ENCODE results near the gene NUP155.
"Not testable (repeated sequence)": the region's sequence is repeated elsewhere in the genome, so short reads cannot be mapped to it uniquely, and the experiment has no call there.

Gene NUP155

DNA sequence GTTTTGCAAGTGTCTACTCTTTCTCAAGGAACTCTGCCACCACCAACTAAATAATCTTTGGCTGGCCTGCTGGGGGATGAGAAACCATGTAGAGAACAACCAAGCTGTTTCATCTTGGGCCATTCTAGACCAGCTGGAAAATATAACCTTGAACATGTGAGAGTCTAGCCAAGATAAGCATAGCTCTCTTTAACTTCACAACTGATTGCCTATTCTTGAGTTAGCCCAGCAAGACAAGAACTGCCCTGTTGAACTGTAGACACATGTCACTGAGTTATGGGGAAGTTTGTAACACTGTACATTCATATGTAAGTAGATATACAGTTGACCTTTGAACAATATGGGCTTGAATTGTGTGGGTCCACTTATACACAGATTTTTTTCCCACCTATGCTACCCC lies 44.4 kb downstream of the NUP155 start:
- Histone ChIP-seq H3K4me3 (no peak overlapping the region), H3K36me3 (replicated peaks) (peaks cover 87% of the 10 kb centered on the region), H3K4me1 (no peaks in the 10 kb centered on the region), H3K27me3 (ENCODE audit: low read depth) (no peaks in the 10 kb centered on the region), H3K9me3 (no peaks in the 10 kb centered on the region)
- no peak for DNase-seq (ENCODE audit: low spot score in 2 of 2)
- in situ Hi-C loops (cut with MboI; ENCODE audit: low sequenced_read_pairs): no loop called here

DNA sequence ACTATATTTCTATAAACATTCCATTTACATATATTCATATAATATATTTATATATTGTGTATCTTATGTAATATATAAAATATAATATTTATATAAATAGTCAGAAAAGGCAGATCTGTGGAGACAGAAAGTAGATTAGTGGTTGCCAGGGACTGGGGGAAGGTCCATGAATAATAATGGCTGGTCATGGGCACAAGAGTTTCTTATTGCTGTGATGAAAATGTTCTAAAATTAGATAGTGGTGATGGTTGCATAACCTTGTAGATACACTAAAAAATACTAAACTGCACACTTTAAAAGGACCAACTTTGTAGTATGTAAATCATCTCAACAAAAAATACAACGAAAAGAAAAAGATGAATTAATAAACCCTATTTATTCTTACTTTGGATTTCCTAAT lies 47.3 kb downstream of the NUP155 start:
- Histone ChIP-seq H3K4me3 (no peak overlapping the region), H3K4me1 (no peaks in the 10 kb centered on the region), H3K9me3 (no peaks in the 10 kb centered on the region), H3K36me3 (replicated peaks) (peaks cover 78% of the 10 kb centered on the region), H3K27me3 (ENCODE audit: low read depth) (no peaks in the 10 kb centered on the region)
- DNase-seq (ENCODE audit: low spot score in 2 of 2): no peak
- in situ Hi-C loops (cut with MboI; ENCODE audit: low sequenced_read_pairs): no loop called here

DNA sequence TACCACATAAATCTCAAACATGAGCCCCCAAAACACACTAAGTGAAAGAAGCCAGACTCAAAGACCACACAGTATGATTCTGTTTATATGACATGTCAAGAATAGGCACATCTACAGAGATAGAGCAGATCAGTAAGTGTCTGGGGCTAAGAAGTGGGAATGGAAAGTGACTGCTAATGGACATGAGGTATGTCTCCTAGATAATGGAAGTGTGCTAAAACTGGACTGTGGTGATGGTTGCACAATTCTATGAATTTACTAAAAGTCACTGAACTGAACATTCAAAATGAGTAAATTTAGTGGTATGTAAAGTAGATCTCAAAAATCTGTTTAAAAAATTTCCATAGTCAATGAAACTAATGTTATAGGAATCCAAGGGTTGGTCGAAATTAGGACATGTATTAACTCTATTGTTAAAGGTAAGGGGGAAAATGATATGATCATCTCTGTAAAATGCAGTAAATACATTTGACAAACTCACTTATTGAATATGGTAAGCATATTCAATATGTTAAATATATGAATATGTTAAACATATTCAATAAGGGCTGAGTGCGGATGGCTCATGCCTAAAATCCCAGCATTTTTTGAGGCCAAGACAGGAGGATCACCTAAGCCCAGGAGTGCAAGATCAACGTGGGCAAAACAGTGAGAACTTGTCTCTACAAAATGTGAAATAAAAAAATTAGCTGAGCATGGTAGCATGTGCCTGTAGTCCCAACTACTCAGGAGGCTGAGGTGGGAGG lies 51.7 kb downstream of the NUP155 start:
- no peak overlapping the region for H3K4me3 ChIP-seq
- no peak for DNase-seq (ENCODE audit: low spot score in 2 of 2)
- in situ Hi-C loops (cut with MboI; ENCODE audit: low sequenced_read_pairs): no loop called here
- peaks cover 75% of the 10 kb centered on the region for H3K36me3 ChIP-seq (replicated peaks)
- H3K9me3 ChIP-seq: no peaks in the 10 kb centered on the region
- no peaks in the 10 kb centered on the region for H3K4me1 ChIP-seq
- no peaks in the 10 kb centered on the region for H3K27me3 ChIP-seq (ENCODE audit: low read depth)

DNA sequence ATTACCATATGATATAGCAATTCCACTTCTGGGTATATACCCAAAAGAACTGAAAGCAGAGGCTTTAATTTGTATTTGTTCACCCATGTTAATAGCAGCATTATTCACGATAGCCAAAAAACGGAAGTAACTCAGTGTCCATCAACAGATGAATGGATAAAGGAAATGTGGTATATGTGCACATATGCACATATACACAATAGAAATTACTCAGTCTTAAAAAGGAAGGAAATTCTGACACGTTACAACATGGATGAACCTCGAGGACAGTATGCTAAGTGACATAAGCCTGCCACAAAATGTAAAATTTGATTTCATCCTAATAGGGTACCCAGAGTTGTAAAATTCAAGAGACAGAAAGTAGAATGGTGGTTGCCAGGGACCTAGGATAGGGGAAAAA lies 54.9 kb downstream of the NUP155 start:
- DNase-seq (ENCODE audit: low spot score in 2 of 2): no peak
- Histone ChIP-seq H3K9me3 (no peaks in the 10 kb centered on the region), H3K4me3 (no peak overlapping the region), H3K4me1 (no peaks in the 10 kb centered on the region), H3K27me3 (ENCODE audit: low read depth) (no peaks in the 10 kb centered on the region), H3K36me3 (replicated peaks) (peaks cover 83% of the 10 kb centered on the region)
- in situ Hi-C loops (cut with MboI; ENCODE audit: low sequenced_read_pairs): no loop called here

DNA sequence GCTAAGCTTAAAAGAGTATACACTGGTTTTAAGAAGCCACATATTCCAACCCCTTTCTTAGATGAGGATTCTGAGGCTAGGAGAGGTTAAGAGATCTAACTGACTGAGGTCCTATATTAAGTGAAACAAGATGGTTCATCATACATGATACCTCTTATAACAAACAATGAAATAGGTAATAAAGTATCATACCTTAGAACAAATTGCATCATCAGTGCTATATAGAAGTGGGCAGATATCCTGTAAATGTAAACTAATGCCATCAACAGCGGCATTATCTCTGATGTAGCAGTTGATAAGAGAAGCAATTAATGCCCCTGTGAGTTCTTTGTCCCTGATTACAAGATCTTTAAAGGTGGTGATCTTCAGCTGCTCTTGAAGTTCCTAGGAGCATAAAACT lies 60.5 kb downstream of the NUP155 start:
- peaks cover 7% of the 10 kb centered on the region for H3K4me1 ChIP-seq
- H3K27me3 ChIP-seq (ENCODE audit: low read depth): no peaks in the 10 kb centered on the region
- H3K36me3 ChIP-seq (replicated peaks): peaks cover 89% of the 10 kb centered on the region
- no peak overlapping the region for H3K4me3 ChIP-seq
- no peak for DNase-seq (ENCODE audit: low spot score in 2 of 2)
- no peaks in the 10 kb centered on the region for H3K9me3 ChIP-seq
- in situ Hi-C loops (cut with MboI; ENCODE audit: low sequenced_read_pairs): no loop called here

DNA sequence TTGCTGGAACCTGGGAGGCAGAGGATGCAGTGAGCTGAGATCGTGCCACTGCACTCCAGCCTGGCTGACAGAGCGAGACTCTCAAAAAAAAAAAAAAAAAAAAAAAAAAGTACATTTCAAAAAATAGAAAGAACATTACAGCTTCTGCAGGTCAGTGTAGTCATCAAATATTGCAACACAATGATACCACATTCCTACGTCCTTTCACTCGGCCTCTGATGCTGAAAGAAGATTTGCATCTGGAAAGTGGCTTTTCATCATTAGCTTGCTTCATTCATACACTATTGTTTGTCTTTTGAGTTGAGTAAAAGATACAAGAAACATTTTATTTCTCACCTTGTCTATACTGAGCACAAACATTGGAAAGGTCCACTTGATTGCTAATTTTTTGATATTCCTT lies 62.1 kb downstream of the NUP155 start:
- in situ Hi-C loops (cut with MboI; ENCODE audit: low sequenced_read_pairs): no loop called here
- H3K27me3 ChIP-seq (ENCODE audit: low read depth): no peaks in the 10 kb centered on the region
- peak; percentile 14 to 70 for DNase-seq (ENCODE audit: low spot score in 2 of 2)
- H3K9me3 ChIP-seq: no peaks in the 10 kb centered on the region
- H3K36me3 ChIP-seq (replicated peaks): peaks cover 87% of the 10 kb centered on the region
- no peak overlapping the region for H3K4me3 ChIP-seq
- H3K4me1 ChIP-seq: peaks cover 7% of the 10 kb centered on the region

DNA sequence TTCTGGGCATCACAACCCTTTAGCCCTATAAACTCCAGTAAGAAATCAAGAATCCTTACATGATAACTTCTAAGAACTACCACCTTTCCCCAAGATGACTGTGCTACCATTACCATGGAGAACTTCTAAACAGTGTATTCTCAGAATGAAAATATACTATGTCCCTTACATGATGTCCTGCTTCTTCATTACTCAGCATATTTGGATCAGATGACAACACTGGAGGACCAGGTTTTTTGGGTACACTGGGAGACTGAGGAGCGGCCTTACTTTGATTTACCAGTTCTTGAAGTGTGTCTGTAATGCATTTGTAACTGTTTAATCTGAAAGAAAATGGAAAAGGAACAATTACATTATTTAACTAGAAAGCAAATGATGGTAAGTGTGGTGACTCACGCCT lies 66.0 kb downstream of the NUP155 start:
- Histone ChIP-seq H3K4me1 (peaks cover 7% of the 10 kb centered on the region), H3K27me3 (ENCODE audit: low read depth) (no peaks in the 10 kb centered on the region), H3K4me3 (no peak overlapping the region), H3K36me3 (replicated peaks) (peaks cover 87% of the 10 kb centered on the region), H3K9me3 (no peaks in the 10 kb centered on the region)
- no peak for DNase-seq (ENCODE audit: low spot score in 2 of 2)
- in situ Hi-C loops (cut with MboI; ENCODE audit: low sequenced_read_pairs): no loop called here

DNA sequence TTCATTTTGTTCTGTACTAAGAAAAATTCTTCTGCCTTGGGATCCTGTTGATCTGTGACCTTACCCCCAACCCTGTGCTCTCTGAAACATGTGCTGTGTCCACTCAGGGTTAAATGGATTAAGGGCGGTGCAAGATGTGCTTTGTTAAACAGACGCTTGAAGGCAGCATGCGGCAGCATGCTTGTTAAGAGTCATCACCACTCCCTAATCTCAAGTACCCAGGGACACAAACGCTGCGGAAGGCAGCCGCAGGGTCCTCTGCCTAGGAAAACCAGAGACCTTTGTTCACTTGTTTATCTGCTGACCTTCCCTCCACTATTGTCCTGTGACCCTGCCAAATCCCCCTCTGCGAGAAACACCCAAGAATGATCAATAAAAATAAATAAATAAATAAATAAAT lies 74.6 kb downstream of the NUP155 start:
- H3K27me3 ChIP-seq (ENCODE audit: low read depth); H3K9me3 ChIP-seq; in situ Hi-C loops (cut with MboI; ENCODE audit: low sequenced_read_pairs); DNase-seq (ENCODE audit: low spot score in 2 of 2); H3K4me3 ChIP-seq; H3K4me1 ChIP-seq: not testable (repeated sequence)
- peaks cover 74% of the 10 kb centered on the region for H3K36me3 ChIP-seq (replicated peaks)

DNA sequence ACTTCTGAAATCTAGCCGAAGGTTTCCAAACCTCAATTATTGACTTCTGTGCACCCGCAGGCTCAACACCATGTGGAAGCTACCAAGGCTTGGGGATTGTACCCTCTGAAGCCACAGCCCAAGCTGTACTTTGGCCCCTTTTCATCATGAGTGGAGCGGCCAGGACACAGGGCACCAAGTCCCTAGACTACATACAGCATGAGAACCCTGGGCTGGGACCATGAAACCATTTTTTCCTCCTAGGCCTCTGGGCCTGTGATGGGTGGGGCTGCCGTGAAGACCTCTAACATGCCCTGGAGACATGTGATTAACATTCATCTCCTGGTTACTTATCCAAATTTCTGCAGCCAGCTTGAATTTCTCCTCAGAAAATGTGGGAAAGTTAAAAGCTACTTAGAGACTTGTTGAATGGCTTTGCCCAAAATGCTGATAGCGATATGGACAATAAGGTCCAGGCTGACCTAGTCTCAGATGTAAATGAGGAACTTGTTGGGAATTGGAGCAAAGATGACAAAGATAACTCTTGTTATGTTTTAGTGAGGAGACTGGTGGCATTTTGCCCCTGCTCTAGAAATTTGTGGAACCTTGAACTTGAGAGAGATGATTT lies 87.6 kb downstream of the NUP155 start:
- Histone ChIP-seq H3K27me3 (ENCODE audit: low read depth) (no peaks in the 10 kb centered on the region), H3K4me1 (no peaks in the 10 kb centered on the region), H3K9me3 (peaks cover 35% of the 10 kb centered on the region), H3K36me3 (replicated peaks) (peaks cover 3% of the 10 kb centered on the region; the same call in 1 of the 2 replicates), H3K4me3 (no peak overlapping the region)
- DNase-seq (ENCODE audit: low spot score in 2 of 2): no peak
- in situ Hi-C loops (cut with MboI; ENCODE audit: low sequenced_read_pairs): no loop called here

DNA sequence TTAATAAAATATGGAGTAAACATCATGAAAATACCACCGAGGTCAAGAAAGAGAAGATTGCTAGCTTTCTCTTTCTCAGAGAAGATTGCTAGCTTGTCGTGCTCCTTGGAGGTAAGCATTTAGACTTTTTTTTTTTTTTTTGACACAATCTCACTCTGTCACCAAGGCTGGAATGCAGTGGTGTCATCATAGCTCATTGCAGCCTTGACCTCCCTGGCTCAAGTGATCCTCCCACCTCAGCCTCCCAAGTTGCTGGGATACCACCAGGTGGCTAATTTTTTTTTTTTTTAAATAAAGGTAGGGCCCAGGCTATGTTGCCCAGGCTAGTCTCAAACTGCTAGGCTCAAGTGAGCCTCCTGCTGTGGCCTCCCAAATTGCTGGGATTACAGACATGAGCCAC lies 95.4 kb downstream of the NUP155 start:
- Histone ChIP-seq H3K4me3 (no peak overlapping the region), H3K9me3 (peaks cover 9% of the 10 kb centered on the region), H3K27me3 (ENCODE audit: low read depth) (no peaks in the 10 kb centered on the region), H3K36me3 (replicated peaks) (no peaks in the 10 kb centered on the region), H3K4me1 (no peaks in the 10 kb centered on the region; the same call in 1 of the 2 replicates)
- no peak for DNase-seq (ENCODE audit: low spot score in 2 of 2)
- in situ Hi-C loops (cut with MboI; ENCODE audit: low sequenced_read_pairs): no loop called here

DNA sequence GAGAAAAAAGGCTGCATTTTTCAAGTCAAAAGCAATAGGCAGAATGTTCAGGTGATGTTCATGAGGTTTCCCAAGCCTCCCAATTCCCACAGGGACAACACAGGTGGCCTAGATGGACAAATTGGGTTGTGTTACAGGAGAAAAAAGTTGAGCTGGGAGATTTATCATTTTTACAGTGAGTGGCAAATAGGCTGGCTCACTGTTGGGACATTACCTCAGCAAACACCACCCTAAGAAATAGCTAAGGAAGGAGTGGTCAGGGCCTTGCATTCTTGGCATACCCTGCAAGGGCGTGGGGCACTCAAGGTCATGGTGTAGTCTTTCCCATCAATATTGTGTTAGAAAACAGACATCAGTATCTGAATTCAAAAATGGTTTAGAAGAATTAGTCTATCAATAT lies 98.4 kb downstream of the NUP155 start:
- H3K4me1 ChIP-seq: no peaks in the 10 kb centered on the region; the same call in 1 of the 2 replicates
- in situ Hi-C loops (cut with MboI; ENCODE audit: low sequenced_read_pairs): no loop called here
- no peak overlapping the region for H3K4me3 ChIP-seq
- no peaks in the 10 kb centered on the region for H3K36me3 ChIP-seq (replicated peaks)
- DNase-seq (ENCODE audit: low spot score in 2 of 2): peak; percentile 45 to 46
- H3K9me3 ChIP-seq: no peaks in the 10 kb centered on the region; the same call in 1 of the 2 replicates
- H3K27me3 ChIP-seq (ENCODE audit: low read depth): no peaks in the 10 kb centered on the region

DNA sequence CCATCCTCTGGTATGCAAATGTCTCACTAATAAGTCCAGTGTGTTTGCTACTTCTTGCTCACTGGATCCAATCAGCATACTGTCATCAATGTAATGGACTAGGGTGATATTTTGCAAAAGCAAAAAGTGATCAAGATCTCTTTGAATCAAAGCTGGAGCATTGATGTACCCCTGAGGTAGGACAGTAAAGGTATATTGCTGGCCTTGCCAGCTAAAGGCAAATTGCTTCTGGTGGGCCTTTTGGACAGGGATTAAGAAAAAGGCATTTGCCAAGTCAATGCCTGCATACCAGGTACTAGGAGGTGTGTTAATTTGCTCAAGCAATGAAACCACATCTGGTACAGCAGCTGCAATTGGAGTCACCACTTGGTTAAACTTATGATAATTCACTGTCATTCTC lies 102.8 kb downstream of the NUP155 start:
- DNase-seq (ENCODE audit: low spot score in 2 of 2); H3K36me3 ChIP-seq (replicated peaks); H3K9me3 ChIP-seq; H3K27me3 ChIP-seq (ENCODE audit: low read depth); H3K4me1 ChIP-seq; in situ Hi-C loops (cut with MboI; ENCODE audit: low sequenced_read_pairs); H3K4me3 ChIP-seq: not testable (repeated sequence)

DNA sequence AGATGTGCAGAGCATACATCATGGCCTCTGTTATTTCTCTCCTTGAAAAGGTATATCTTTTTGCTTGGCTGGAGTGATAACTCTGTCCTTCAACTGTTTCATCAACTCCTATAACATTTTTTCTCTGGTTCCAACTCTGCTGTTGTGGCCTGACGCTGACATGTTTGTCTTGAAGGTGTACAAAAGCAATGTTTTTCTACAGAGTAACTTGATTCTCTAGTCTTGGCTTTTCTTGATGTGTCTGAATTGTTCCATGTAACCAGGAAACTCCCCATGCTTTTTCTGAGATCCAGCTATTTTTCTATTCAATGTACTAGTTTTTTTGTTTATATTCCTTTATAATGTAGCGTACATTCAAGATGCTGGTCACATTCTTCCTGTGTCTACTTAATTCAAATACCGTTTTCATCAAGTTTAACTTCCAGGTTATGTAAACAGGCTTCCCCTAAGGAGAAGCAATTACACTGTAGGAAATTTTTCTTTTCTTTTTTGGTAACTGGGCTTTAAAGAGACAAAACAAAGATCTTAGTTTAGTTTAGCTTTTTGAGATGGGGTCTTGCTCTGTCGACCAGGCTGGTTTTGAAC lies 115.0 kb downstream of the NUP155 start:
- no peak for DNase-seq (ENCODE audit: low spot score in 2 of 2)
- Histone ChIP-seq H3K4me1 (no peaks in the 10 kb centered on the region), H3K27me3 (ENCODE audit: low read depth) (no peaks in the 10 kb centered on the region), H3K9me3 (peaks cover 5% of the 10 kb centered on the region; the same call in 1 of the 2 replicates), H3K36me3 (replicated peaks) (no peaks in the 10 kb centered on the region), H3K4me3 (no peak overlapping the region)
- in situ Hi-C loops (cut with MboI; ENCODE audit: low sequenced_read_pairs): no loop called here

DNA sequence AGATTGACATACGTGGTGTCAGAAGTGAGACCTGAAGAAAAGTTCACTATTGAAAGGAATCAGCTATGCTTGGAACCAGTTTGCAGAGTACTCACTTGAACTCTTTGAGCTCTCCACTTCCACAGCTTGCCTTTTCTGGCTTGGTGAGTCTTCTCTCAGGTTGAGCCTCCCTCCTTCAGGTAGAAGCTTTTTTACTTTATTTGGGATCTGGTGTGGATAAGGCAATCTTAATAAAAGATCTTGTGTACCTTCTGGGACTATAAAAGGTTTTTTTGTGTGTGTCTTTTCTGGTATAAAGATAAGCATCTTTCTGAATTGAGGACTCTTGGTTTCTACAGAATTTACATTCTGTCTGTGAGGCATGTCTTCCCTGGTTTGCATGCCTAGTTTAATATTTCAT lies 116.3 kb downstream of the NUP155 start:
- no peak for DNase-seq (ENCODE audit: low spot score in 2 of 2)
- Histone ChIP-seq H3K36me3 (replicated peaks) (no peaks in the 10 kb centered on the region), H3K27me3 (ENCODE audit: low read depth) (no peaks in the 10 kb centered on the region), H3K9me3 (no peaks in the 10 kb centered on the region), H3K4me1 (peaks cover 3% of the 10 kb centered on the region), H3K4me3 (no peak overlapping the region)
- in situ Hi-C loops (cut with MboI; ENCODE audit: low sequenced_read_pairs): no loop called here
